GM18505 (cell line): Measurements from ENCODE around the gene C14orf119.
"Not testable (repeated sequence)": the region's sequence is repeated elsewhere in the genome, so short reads cannot be mapped to it uniquely, and the experiment has no call there.

ENCODE experiments used
- ATAC-seq: cut with Tn5 transposase; IDR thresholded peaks from one replicate; pipeline ENCODE4 v1.9.1; 2021; ENCODE audit not compliant: unreplicated experiment
- POLR2A ChIP-seq: IDR thresholded peaks from 4 replicates; pipeline ENCODE4 v1.6.1; 2011; ENCODE audit warnings: borderline replicate concordance; ENCODE audit not compliant: insufficient read depth, insufficient read length; ENCODE audit errors: extremely low read depth

C14orf119 gene

GRCh38 chr14:23104070-23104590 lies 8.8 kb downstream of the C14orf119 start:
- TF ChIP-seq POLR2A, result no peak
- ATAC-seq, result no peak

DNA sequence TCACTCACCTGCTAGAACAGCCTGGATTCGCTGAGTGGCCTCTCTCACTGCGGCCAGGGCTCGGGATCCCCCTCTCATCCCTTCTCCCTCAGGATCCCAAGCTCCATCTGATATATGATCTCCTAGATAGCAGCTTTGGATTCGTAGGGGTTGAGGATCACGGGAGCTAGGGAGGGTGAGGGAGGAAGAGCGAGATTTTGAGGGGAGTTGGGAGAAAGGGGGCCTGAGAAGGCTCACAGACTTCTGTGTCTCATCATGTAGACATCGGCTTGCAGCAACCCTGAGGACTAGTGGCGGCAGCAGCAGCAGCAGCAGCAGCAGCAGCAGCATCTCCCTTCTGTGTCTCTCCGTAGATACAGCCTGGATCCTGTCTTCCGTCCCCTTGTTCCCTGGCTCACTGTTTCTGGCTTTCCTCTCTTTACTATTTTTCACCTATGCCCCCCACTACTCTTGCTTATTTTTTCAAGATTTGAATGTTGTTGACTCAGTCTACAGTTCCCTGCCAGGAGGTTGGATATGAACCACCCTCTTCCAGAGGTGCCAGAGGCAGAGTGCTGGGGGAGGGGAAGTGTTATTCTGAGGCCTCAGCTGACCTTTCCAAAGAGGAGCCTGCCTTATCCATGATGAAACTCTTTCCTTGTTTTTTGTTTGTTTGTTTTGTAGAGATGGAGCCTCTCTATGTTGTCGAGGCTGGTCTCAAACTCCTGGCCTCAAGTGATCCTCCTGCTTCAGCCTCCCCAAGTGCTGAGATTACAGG lies 9.5 kb downstream of the C14orf119 start, which contains the start of gene CIROP:
TSS of gene CIROP (minus strand) at position 399 of the 757 bp plus-strand sequence. CDS start at position 330, 69 bp downstream.
- no peak for TF ChIP-seq POLR2A
- ATAC-seq, result no peak

GRCh38 chr14:23105348-23105824 lies 10.1 kb downstream of the C14orf119 start:
- no peak for TF ChIP-seq POLR2A
- no peak for ATAC-seq

- no peak for TF ChIP-seq POLR2A
- ATAC-seq, result no peak
These were observed 11.4 kb downstream of the C14orf119 start for GRCh38 chr14:23106747-23107045.

DNA sequence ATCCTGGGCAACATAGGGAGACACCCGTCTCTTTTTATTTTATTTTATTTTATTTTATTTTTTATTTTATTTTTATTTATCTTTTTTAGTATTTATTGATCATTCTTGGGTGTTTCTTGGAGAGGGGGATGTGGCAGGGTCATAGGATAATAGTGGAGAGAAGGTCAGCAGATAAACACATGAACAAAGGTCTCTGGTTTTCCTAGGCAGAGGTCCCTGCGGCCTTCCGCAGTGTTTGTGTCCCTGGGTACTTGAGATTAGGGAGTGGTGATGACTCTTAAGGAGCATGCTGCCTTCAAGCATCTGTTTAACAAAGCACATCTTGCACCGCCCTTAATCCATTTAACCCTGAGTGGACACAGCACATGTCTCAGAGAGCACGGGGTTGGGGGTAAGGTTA lies 12.3 kb downstream of the C14orf119 start:
- ATAC-seq, result not testable (repeated sequence)

DNA sequence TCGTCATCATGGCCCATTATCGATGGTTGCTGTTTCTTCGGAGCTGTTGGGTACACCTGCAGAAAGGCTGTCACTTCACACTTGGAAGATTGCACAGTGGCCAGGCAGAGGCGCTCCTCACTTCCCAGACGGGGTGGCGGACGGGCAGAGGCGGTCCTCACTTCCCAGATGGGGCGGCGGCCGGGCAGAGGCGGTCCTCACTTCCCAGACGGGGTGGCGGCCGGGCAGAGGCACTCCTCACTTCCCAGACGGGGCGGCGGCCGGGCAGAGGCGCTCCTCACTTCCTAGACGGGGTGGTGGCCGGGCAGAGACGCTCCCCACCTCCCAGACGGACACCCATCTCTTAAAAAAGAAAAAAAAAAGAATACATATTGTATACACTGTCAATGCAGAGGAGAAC lies 12.9 kb downstream of the C14orf119 start:
- ATAC-seq, result not testable (repeated sequence)

DNA sequence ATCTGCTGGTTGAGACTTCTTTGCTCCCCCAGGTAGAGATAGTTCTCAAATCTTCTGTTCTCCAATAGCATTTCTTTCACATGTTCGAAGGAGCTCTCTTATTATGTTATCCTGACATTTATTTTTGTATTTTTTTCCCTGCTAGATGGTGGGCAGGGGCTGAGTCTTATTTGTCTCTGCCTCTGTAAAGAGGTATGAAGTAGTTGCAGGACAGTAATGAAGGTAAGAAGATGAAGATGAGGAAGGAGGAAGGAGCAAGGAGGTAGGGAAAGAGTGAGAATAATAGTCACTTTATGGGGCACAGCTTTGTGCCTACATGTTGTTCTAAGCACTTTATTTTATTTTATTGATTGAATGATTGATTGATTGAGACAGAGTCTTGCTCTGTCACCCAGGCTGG lies 14.5 kb downstream of the C14orf119 start:
- TF ChIP-seq POLR2A, result no peak

DNA sequence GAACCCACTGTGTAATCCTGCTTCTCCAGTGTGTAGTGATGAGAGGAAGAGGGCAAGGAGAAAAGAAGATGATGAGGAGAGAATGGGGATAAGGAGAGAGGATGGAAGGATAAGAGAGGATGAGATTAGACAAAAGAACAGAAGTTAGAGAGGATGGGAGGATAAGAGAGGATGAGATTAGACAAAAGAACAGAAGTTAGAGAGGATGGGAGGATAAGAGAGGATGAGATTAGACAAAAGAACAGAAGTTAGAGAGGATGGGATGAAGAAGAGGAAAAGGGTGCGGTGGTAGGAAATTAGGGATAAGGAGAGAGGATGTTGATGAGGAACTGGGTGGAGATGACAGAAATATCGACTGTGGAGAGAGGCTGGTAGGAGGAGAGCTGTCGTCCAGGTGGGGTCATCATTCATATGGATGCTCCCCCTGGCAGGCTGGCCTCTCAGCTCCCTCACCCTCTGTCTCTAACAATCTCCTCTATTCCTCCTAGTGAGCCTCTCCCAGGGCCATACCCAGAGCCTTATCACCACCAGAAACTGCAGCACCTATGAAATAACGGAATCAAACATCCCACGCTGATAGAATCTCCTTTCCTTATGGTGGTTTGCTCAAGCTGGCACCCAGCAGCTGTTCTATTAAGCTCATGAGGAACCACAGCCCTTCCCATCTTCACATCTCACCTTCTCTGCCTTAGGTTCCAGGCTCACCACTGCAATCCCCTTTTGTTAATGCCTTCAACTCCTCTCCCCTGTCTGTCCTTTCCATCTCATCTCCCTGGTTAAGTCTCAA lies 15.5 kb downstream of the C14orf119 start:
- ATAC-seq, result no peak
- no peak for TF ChIP-seq POLR2A

More for the DNA sequence above, 14.5 kb downstream of the C14orf119 start:
- no peak for ATAC-seq

- ATAC-seq, result no peak
- no peak for TF ChIP-seq POLR2A
These were observed 17.3 kb downstream of the C14orf119 start for GRCh38 chr14:23112359-23113178.

DNA sequence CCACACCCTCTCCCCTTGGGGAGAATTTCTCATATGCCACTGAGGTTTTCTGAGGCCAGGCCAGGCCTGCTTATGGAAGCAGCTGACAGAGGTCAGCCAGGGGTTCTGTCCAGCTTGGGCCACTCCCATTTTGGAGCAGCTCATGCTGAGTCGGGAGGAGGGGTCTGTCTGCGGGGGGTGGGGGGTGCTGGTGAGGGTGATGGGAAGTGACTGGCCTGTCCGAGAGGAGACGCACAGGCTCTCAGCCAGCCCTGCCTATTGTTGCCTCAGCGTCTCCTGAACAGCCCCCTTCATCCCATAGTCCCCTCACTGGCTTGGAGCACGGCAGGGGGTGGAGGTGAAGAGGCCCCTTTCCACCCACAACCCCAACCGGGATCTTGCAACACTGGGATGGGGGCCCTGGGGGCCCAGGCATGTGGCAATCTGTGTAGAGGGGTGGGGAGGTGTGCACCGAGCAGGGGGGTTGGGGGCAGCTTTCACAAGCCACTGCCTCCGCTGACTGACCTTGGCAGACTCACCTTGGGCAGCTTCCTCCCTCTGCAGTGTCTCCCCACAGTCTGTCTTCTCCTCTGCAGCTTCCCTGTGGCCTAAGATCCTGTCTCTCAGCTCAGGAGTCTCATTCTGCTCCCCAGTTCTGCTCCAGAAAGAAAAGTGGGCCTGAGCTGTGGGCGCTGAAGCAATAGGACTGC lies 18.3 kb downstream of the C14orf119 start:
- no peak for TF ChIP-seq POLR2A
- no peak for ATAC-seq

- ATAC-seq, result no peak
- TF ChIP-seq POLR2A, result no peak
These were observed 18.8 kb downstream of the C14orf119 start for GRCh38 chr14:23114120-23114458.

DNA sequence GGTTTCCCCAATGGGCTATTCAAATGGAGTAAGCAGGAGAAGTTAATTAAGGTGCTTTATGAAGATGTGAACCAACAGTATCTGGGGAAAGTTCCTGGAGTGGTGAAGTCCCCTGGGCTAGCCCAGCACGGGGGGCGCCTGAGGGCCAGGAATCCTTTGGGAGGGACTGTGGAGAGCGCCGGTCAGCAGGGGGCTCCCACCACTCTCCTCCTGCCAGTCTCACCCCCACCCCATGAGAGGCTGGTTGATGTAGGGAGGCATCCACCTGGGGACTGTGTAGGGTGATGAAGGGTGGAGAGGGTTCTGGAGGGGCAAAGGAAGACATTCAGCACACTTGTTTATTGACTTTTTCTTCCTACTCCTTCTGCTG lies 19.3 kb downstream of the C14orf119 start:
- ATAC-seq, result no peak
- no peak for TF ChIP-seq POLR2A
